ENCODE measurements around the gene PIAS4. TPM values are rescaled to one million over a fixed set of nuclear protein-coding genes. Genes with fewer than 3 reads are reported as not detected.
"Not testable (repeated sequence)": the region's sequence is repeated elsewhere in the genome, so short reads cannot be mapped to it uniquely, and the experiment has no call there.

Gene PIAS4
- total RNA-seq, 5 donors from 2014 or later (not counting 1 experiment from before 2014, with no cell fraction given), result 21.8 to 42.6 (median 31.4) TPM

GRCh38 chr19:4009990-4010807 lies 2.7 kb downstream of the PIAS4 start:
- Histone ChIP-seq H3K27me3 (replicated peaks in 1 of 2; ENCODE audit: control insufficient read depth in 2 of 2, extremely low read depth in 1 of 2, insufficient read depth in 2 of 2, low read length in 1 of 2) (no peaks in the 10 kb centered on the region), H3K27ac (ENCODE audit: low read length) (no peak overlapping the region), H3K4me1 (ENCODE audit: control insufficient read depth in 1 of 2, extremely low read depth in 1 of 2, insufficient read depth in 2 of 2, low read length in 2 of 2) (peaks cover 6 to 70% of the 10 kb centered on the region in 2 experiments), H3K4me3 (ENCODE audit: control insufficient read depth in 1 of 2, extremely low read depth in 1 of 2, low read length in 1 of 2) (no peak overlapping the region), H3K9me3 (no peaks in the 10 kb centered on the region), H3K36me3 (ENCODE audit: control insufficient read depth in 2 of 2, extremely low read depth in 1 of 2, insufficient read depth in 1 of 2, low read length in 1 of 2) (peaks cover 21 to 36% of the 10 kb centered on the region in 2 donors)
- peaks cover 23 to 46% (median 45%) of the 10 kb centered on the region in 3 donors for H3K4me1 Mint-ChIP-seq
- peaks cover 5% of the 10 kb centered on the region for H3K36me3 Mint-ChIP-seq
- no peak for DNase-seq
- ChIA-PET CTCF (interaction anchor here in 1 of 2 donors (1.1 kb wide), 1 partner anchor 130 kb away, joined by 4 read pairs; no protein-coding TSS in a partner anchor), POLR2A (no interaction called here)
- H3K27ac Mint-ChIP-seq, result no peak overlapping the region
- H3K27me3 Mint-ChIP-seq, result no peaks in the 10 kb centered on the region
- H3K4me3 Mint-ChIP-seq, result peak overlapping the region; percentile 17 to 82 (median 25)
- 93% methylated on average over 22 of the region's 24 CpGs for WGBS (ENCODE audit: insufficient coverage)
- H3K9me3 Mint-ChIP-seq, result no peaks in the 10 kb centered on the region
- no peak for ATAC-seq (replicated peaks in 1 of 4)

- CTCF ChIA-PET, result no interaction called here
- H3K36me3 Mint-ChIP-seq, result peaks cover 5% of the 10 kb centered on the region
- H3K4me3 Mint-ChIP-seq, result no peak overlapping the region
These were observed 3.2 kb downstream of the PIAS4 start for GRCh38 chr19:4010808-4011110.

GRCh38 chr19:4011430-4011829 lies 3.9 kb downstream of the PIAS4 start:
- H3K27ac Mint-ChIP-seq; DNase-seq; H3K4me3 ChIP-seq (ENCODE audit: control insufficient read depth in 1 of 2, extremely low read depth in 1 of 2, low read length in 1 of 2); H3K27me3 Mint-ChIP-seq; POLR2A ChIA-PET; H3K9me3 ChIP-seq; ATAC-seq (replicated peaks in 1 of 4); H3K36me3 Mint-ChIP-seq; H3K27me3 ChIP-seq (replicated peaks in 1 of 2; ENCODE audit: control insufficient read depth in 2 of 2, extremely low read depth in 1 of 2, insufficient read depth in 2 of 2, low read length in 1 of 2); H3K9me3 Mint-ChIP-seq; H3K27ac ChIP-seq (ENCODE audit: low read length): not testable (repeated sequence)
- 97% methylated on average over 4 of the region's 6 CpGs for WGBS (ENCODE audit: insufficient coverage)
- Histone ChIP-seq H3K36me3 (ENCODE audit: control insufficient read depth in 2 of 2, extremely low read depth in 1 of 2, insufficient read depth in 1 of 2, low read length in 1 of 2) (peaks cover 24 to 40% of the 10 kb centered on the region in 2 donors), H3K4me1 (ENCODE audit: control insufficient read depth in 1 of 2, extremely low read depth in 1 of 2, insufficient read depth in 2 of 2, low read length in 2 of 2) (peaks cover 6 to 73% of the 10 kb centered on the region in 2 experiments)
- Mint-ChIP-seq H3K4me3 (peak overlapping the region in 1 of 3 donors; percentile 7), H3K4me1 (peaks cover 23 to 48% (median 46%) of the 10 kb centered on the region in 3 donors)
- CTCF ChIA-PET, result interaction anchor here in 1 of 2 donors (0.6 kb wide), 1 partner anchor 129 kb away, joined by 3 read pairs; no protein-coding TSS in a partner anchor

More at GRCh38 chr19:4010808-4011110, 3.2 kb downstream of the PIAS4 start:
- peaks cover 6 to 72% of the 10 kb centered on the region in 2 experiments for H3K4me1 ChIP-seq (ENCODE audit: control insufficient read depth in 1 of 2, extremely low read depth in 1 of 2, insufficient read depth in 2 of 2, low read length in 2 of 2)
- no peak overlapping the region for H3K27ac Mint-ChIP-seq
- H3K9me3 ChIP-seq, result no peaks in the 10 kb centered on the region
- H3K4me3 ChIP-seq (ENCODE audit: control insufficient read depth in 1 of 2, extremely low read depth in 1 of 2, low read length in 1 of 2), result no peak overlapping the region
- H3K27me3 Mint-ChIP-seq, result no peaks in the 10 kb centered on the region
- peaks cover 21 to 40% of the 10 kb centered on the region in 2 donors for H3K36me3 ChIP-seq (ENCODE audit: control insufficient read depth in 2 of 2, extremely low read depth in 1 of 2, insufficient read depth in 1 of 2, low read length in 1 of 2)
- WGBS (ENCODE audit: insufficient coverage), result 91% methylated on average over 8 of the region's 14 CpGs
- H3K9me3 Mint-ChIP-seq, result no peaks in the 10 kb centered on the region
- H3K27me3 ChIP-seq (replicated peaks in 1 of 2; ENCODE audit: control insufficient read depth in 2 of 2, extremely low read depth in 1 of 2, insufficient read depth in 2 of 2, low read length in 1 of 2), result no peaks in the 10 kb centered on the region
- ATAC-seq (replicated peaks in 1 of 4), result no peak
- DNase-seq, result no peak
- no peak overlapping the region for H3K27ac ChIP-seq (ENCODE audit: low read length)
- peaks cover 23 to 46% (median 45%) of the 10 kb centered on the region in 3 donors for H3K4me1 Mint-ChIP-seq
- POLR2A ChIA-PET, result no interaction called here

DNA sequence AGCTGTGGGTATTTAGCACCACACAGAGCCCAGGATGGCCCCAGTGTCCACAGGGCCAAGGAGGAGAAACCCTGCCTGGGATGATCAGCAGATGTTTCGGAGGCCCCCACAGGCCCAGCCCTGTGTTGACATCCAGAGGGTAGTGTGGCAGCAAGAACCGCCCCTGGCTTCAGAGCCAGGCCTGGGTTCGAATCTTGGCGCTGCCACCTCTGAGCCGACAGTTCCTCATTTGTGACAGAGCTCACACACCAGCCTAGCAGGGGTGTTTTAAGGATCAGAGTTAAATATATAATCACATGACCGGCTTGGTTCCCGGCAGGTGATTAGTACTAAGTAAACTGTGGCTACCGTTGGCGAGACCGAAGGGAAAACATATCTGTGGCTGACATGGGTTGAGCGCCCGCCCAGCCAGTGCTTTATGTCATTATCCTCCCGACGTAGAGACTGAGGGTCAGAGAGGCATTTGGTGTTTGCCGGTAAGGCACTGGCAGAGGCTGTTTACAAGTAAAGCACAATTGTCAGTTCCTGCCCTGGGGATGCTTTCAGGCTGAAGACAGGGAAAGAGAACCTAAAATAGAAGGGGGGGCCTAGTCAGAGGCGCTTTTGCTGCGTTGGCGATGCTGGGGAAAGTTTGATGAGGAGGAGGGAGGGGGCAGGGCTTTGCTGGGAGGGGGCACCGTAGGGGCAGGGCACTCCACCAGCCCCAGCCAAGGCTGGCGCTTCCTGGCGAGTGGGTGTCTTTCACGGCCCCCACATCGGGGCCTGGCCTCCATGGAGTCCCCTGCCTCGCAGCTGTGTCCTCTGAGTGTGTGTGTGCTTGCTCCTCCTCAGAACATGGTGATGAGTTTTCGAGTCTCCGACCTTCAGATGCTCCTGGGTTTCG lies 4.8 kb downstream of the PIAS4 start:
- H3K27me3 Mint-ChIP-seq, result no peaks in the 10 kb centered on the region
- POLR2A ChIA-PET, result interaction anchor here in 1 of 2 donors (0.5 to 0.6 kb wide), 2 partner anchors 18 to 22 kb away, joined by 3 to 5 read pairs; no protein-coding TSS in a partner anchor
- H3K4me1 ChIP-seq (ENCODE audit: control insufficient read depth in 1 of 2, extremely low read depth in 1 of 2, insufficient read depth in 2 of 2, low read length in 2 of 2), result peaks cover 6 to 66% of the 10 kb centered on the region in 2 experiments

DNA sequence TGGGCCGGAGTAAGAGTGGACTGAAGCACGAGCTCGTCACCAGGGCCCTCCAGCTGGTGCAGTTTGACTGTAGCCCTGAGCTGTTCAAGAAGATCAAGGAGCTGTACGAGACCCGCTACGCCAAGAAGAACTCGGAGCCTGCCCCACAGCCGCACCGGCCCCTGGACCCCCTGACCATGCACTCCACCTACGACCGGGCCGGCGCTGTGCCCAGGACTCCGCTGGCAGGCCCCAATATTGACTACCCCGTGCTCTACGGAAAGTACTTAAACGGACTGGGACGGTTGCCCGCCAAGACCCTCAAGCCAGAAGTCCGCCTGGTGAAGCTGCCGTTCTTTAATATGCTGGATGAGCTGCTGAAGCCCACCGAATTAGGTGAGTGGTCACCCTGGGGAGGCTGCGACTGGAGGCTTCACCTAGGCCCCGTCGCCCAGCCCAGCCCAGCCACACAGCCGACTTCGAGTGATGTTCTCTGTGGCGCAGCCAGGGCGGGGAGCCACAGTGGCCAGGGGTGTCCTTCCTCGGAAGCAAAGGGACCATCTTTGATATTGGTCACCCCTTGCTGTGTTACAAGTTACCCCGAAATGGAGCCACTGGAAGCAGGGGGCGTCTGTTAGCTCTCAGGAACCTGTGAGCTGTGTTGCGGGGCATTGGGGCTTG lies 5.6 kb downstream of the PIAS4 start:
- Mint-ChIP-seq H3K4me3 (no peak overlapping the region), H3K27ac (no peak overlapping the region), H3K9me3 (no peaks in the 10 kb centered on the region), H3K27me3 (no peaks in the 10 kb centered on the region), H3K4me1 (peaks cover 23 to 50% (median 48%) of the 10 kb centered on the region in 3 donors), H3K36me3 (peaks cover 5% of the 10 kb centered on the region)
- Histone ChIP-seq H3K27me3 (replicated peaks in 1 of 2; ENCODE audit: control insufficient read depth in 2 of 2, extremely low read depth in 1 of 2, insufficient read depth in 2 of 2, low read length in 1 of 2) (no peaks in the 10 kb centered on the region), H3K9me3 (no peaks in the 10 kb centered on the region), H3K4me3 (ENCODE audit: control insufficient read depth in 1 of 2, extremely low read depth in 1 of 2, low read length in 1 of 2) (no peak overlapping the region), H3K4me1 (ENCODE audit: control insufficient read depth in 1 of 2, extremely low read depth in 1 of 2, insufficient read depth in 2 of 2, low read length in 2 of 2) (peaks cover 6 to 65% of the 10 kb centered on the region in 2 experiments), H3K36me3 (ENCODE audit: control insufficient read depth in 2 of 2, extremely low read depth in 1 of 2, insufficient read depth in 1 of 2, low read length in 1 of 2) (peaks cover 29 to 40% of the 10 kb centered on the region in 2 donors), H3K27ac (ENCODE audit: low read length) (no peak overlapping the region)
- CTCF ChIA-PET, result no interaction called here
- 96% methylated on average over 33 of the region's 33 CpGs for WGBS (ENCODE audit: insufficient coverage)
- POLR2A ChIA-PET, result interaction anchor here in 1 of 2 donors (0.9 kb wide), 1 partner anchor 22 kb away, joined by 3 read pairs; no protein-coding TSS in a partner anchor
- ATAC-seq (replicated peaks in 1 of 4) (no peak), DNase-seq (no peak)

More for the DNA sequence above, 4.8 kb downstream of the PIAS4 start:
- DNase-seq (no peak), ATAC-seq (replicated peaks in 1 of 4) (no peak)
- Mint-ChIP-seq H3K36me3 (peaks cover 5% of the 10 kb centered on the region), H3K4me1 (peaks cover 23 to 50% (median 48%) of the 10 kb centered on the region in 3 donors), H3K9me3 (no peaks in the 10 kb centered on the region), H3K4me3 (no peak overlapping the region), H3K27ac (peak overlapping the region in 1 of 2 donors; percentile 70)
- Histone ChIP-seq H3K27ac (ENCODE audit: low read length) (no peak overlapping the region), H3K9me3 (no peaks in the 10 kb centered on the region), H3K27me3 (replicated peaks in 1 of 2; ENCODE audit: control insufficient read depth in 2 of 2, extremely low read depth in 1 of 2, insufficient read depth in 2 of 2, low read length in 1 of 2) (no peaks in the 10 kb centered on the region), H3K36me3 (ENCODE audit: control insufficient read depth in 2 of 2, extremely low read depth in 1 of 2, insufficient read depth in 1 of 2, low read length in 1 of 2) (peaks cover 24 to 40% of the 10 kb centered on the region in 2 donors), H3K4me3 (ENCODE audit: control insufficient read depth in 1 of 2, extremely low read depth in 1 of 2, low read length in 1 of 2) (no peak overlapping the region)
- CTCF ChIA-PET, result no interaction called here
- WGBS (ENCODE audit: insufficient coverage), result 92% methylated on average over 23 of the region's 27 CpGs

All from T-cell (primary cell).